Stimulated activated CD4-positive, alpha-beta T cell treated with anti-CD3 and anti-CD28 coated beads, Interleukin-15, amount 100 ng/mL, for 48 hours (primary cell): Measurements from ENCODE around the gene PPP2R2B.

Source experiments
- DNase-seq, 2 donors: peaks; one replicate each; pipeline ENCODE4 v3.0.0-alpha.2; 2020; ENCODE audit warnings: low read depth in 2 of 2

PPP2R2B gene

DNA sequence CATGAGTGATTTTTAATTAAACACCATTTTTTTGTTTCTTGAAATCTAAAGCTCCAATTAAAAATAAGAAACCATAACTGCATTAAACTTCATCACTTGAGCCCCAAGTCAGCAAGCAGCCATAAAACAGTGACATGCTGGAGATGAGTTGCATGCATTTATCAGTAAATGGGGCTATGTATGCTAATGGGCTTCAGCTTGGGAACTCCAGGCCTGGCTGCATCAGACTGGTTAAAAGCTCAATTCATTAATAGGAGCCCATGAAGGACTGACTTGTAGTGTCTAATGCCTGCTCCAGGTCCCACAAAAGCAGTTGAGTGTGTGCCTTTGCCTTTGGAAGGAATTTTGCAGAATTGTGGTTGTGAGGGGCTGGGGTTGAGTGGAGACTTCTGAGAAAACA is 328.9 kb downstream of the PPP2R2B start:
- DNase-seq: no peak

DNA sequence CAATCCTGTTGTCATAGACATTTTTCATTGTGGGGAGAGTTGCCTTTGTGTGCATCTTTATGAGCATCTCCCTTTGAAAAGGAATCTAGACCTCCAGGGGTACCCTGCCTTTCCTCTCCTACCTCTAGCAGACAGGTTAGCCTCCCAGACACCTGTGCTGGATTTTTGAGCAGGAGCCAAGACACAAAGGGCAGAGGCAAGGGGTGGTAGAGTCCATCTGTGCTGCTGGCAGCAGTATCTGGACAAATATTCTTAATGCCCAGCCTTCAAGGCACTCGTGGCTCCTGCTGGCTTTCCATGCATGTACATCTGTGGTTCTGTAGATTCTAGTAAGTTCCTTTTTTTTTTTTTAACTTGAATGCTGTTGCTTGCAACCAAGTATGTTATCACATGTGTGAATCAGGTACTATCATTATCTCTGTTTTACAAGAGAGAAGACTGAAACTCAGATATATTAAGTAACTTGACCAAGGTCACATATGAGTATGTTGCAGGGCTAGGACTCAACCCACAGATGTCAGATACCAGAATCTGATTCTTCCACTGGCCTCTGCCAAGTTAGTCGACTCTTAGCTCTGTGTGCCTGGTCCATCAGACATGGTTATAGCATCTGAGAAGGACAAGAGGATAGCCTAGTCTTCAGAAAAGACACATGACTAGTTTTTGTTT is 329.6 kb downstream of the PPP2R2B start:
- DNase-seq: no peak

DNA sequence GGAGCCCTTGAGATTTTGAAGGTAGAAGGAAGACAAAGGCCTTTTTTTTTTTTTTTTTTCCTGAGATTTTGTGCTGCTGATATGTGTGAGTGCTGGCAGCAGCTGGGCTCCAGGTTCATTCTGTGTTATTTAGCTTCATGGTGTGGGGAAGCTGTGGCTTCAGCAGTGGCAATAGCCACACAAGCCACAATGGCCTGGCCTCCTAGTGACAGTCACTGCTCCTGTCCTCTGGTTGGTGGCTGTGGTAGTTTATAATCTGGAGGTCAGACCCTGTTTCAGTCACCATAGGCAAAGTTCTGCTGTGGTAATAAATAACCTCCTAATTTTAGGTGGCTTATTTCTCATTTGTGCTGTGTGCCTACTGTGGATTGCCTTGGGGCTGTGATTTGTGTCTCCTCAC is 334.3 kb downstream of the PPP2R2B start:
- no peak for DNase-seq

DNA sequence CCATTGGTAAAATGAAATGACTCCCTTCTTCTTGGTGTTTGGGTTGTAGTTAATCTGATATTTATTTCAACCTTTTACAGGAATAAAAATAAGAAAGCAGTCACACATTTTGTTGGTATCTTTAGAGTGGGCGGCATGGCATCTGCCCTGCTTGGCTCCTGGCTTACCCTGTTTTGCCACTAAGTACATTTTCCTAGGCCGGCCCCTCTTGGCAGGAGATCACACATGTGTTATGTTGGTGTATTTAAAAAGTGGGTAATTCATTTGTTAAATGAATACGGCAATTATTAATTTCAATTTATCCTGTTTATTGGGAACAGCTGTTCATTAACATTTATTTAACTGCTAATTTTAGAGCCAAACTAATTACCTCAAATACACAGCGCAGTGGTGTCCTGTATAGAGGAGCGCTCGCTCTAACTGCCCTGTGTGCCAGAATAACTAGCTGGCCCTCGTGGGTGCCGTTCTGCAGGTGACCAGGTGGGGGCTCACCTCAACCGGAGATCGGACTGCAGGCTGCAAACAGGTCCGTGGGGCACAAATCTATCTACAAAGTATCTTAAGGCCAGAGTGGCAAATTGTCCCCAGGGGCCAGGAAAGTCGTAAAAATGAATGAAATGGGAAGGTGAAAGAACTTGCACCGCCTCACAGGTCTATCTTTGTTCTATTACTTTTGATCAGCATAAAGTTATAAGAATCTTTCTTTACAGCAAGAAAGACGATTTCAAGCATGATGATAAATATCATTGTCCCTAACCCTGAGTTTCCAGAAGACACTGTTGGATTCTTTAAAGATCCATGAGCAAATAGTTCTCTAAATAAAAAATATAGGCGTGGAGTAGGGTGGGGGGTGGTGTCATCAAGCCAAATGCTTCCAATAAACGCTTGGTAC is 336.4 kb downstream of the PPP2R2B start:
- DNase-seq: peak; percentile 32 to 58

DNA sequence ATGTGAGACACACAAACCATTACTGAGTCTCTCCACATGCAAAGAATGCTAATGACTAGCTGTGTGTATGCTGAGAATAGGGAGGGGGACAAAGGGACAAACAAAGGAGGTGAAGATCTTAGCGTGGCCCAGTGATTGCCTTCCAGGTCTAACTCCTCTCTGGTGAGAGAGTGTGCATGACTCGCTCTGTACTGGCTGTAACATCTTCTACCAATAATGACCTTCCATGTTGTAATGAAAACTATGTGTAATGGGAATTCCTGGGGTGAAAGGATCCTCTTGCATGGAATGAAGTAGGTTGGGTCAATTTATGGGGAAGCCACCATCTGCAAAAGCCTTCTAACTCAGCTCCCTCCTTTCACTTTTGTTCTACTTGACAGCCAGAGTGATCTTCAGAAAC is 338.1 kb downstream of the PPP2R2B start:
- DNase-seq: no peak

DNA sequence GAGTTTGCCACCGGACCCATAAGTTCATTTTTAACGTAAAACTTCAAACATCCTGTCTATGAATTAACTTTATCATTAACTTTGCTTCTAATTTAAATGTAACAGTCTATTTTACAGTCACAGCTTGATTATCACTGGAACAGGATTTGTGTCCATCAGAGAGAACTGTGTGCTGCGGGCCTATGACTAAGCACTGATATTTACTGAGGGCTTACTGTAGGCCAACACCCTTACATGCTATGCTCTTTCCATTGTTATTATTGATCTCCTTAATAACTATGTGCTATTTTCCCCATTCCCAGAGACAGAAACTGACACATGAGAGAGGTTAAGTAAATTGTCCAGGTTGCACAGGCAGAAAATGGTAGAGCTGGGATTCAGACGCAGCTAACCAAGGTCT is 338.6 kb downstream of the PPP2R2B start:
- no peak for DNase-seq

DNA sequence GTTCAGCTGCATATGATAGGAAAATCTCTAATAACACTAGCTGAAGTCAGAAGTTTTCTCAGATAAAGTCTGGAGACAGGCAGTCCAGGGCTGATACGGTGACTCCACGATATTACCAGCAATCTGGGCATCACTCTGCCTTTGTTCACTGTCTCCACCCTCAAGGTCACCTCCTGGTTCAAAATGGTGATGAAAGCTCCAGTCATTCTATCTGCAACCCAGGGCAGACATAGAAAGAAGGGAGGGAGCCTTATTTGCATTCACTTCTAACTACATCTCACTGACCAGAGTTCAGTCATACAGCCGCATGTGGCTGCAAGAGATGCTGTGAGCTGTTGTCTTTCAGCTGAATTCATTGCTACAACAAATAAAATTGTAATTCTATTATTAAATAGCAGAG is 340.1 kb downstream of the PPP2R2B start:
- no peak for DNase-seq

DNA sequence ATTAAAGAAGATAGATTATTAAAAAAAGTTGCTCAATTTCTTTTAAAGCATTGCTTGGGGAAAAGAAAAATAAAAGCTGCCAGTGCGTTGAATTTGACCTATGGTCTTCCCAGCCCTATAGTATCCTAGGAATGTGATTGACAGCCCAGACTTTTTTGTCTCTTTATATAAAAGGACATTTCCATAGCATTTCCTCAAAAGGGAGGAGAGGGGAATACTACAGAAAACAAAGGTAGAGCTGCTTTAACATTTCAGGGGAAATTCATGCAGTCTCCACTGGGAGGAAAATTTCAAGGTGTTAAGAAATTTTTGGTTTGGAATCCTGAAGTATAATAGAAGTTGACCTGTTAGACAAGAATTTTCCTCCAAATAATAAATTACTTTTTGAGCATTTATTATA is 344.7 kb downstream of the PPP2R2B start:
- no peak for DNase-seq

DNA sequence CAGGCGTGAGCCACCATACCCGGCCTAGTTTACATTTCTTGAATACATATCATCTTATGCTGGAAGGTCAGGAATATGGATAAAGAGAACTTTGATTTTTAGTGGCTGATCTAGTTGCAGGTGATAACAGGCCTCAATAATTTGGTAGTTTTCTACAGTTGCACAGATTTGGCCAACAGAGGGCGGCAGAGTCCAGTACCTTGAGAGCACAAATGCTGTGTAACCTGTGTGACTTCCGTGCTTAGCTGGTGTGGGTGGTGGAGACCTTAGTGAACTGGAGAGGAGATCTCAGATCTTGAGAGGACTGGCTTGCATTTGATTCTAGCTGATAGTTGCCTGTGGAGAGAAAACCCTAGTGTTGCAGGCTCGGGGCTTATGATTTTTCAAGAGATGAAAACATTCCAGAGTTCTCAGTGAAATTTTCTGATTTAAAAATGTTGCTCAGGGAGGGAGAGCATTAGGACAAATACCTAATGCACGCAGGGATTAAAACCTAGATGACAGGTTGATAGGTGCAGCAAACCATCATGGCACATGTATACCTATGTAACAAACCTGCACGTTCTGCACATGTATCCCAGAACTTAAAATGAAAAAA is 345.2 kb downstream of the PPP2R2B start:
- DNase-seq: peak; percentile 57 to 65
